ENCODE data around the gene GAS2L3.
"Not testable (repeated sequence)": the region's sequence is repeated elsewhere in the genome, so short reads cannot be mapped to it uniquely, and the experiment has no call there.

Gene GAS2L3

DNA sequence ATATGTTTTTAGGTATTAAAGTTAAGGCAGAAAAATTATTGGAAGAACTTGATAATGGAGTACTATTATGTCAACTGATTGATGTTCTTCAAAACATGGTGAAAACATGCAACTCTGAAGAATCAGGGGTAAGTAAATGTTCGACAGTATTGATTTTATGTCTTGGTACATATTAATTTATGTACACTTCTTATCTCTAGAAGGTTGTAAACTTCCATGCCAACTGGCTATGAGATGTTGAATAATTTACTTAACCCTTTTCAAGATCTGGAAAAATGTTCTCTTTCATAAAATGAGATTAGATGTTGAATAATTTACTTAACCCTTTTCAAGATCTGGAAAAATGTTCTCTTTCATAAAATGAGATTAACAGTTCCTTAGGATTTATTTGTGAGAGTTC lies 28.1 kb downstream of the GAS2L3 start:
- TF ChIP-seq, protein P1, sequence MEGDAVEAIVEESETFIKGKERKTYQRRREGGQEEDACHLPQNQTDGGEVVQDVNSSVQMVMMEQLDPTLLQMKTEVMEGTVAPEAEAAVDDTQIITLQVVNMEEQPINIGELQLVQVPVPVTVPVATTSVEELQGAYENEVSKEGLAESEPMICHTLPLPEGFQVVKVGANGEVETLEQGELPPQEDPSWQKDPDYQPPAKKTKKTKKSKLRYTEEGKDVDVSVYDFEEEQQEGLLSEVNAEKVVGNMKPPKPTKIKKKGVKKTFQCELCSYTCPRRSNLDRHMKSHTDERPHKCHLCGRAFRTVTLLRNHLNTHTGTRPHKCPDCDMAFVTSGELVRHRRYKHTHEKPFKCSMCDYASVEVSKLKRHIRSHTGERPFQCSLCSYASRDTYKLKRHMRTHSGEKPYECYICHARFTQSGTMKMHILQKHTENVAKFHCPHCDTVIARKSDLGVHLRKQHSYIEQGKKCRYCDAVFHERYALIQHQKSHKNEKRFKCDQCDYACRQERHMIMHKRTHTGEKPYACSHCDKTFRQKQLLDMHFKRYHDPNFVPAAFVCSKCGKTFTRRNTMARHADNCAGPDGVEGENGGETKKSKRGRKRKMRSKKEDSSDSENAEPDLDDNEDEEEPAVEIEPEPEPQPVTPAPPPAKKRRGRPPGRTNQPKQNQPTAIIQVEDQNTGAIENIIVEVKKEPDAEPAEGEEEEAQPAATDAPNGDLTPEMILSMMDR (IDR thresholded peaks at IDR 0.05; ENCODE audit: low read depth, low read length) = no peak
- H3K27me3 ChIP-seq (ENCODE audit: insufficient read depth, low read depth, severe bottlenecking) = no peaks in the 10 kb centered on the region
- H3K9me3 ChIP-seq (ENCODE audit: severe bottlenecking) = no peaks in the 10 kb centered on the region
- no peak overlapping the region for H3K27ac ChIP-seq
- H3K4me3 ChIP-seq (ENCODE audit: low read depth, low read length) = no peak overlapping the region
- DNase-seq = no peak
- peaks cover 12% of the 10 kb centered on the region for H3K36me3 ChIP-seq

DNA sequence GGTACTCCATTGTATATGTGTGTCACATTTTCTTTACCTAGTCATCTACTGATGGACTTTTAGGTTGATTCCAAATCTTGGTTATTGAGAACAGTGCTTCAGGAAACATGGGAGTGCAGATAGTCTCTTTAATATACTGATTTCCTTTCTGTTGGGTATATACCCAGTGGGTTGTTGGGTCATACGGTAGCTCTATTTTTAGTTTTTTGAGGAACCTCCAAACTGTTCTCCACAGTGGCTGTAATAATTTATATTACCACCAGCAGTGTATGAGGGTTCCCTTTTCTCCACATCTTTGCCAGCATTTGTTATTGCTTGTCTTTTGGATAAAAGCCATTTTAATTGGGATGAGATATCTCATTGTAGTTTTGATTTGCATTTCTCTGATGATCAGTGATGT lies 29.5 kb downstream of the GAS2L3 start:
- H3K27me3 ChIP-seq (ENCODE audit: insufficient read depth, low read depth, severe bottlenecking); H3K27ac ChIP-seq; H3K9me3 ChIP-seq (ENCODE audit: severe bottlenecking); H3K4me3 ChIP-seq (ENCODE audit: low read depth, low read length); DNase-seq: not testable (repeated sequence)
- peaks cover 12% of the 10 kb centered on the region for H3K36me3 ChIP-seq

DNA sequence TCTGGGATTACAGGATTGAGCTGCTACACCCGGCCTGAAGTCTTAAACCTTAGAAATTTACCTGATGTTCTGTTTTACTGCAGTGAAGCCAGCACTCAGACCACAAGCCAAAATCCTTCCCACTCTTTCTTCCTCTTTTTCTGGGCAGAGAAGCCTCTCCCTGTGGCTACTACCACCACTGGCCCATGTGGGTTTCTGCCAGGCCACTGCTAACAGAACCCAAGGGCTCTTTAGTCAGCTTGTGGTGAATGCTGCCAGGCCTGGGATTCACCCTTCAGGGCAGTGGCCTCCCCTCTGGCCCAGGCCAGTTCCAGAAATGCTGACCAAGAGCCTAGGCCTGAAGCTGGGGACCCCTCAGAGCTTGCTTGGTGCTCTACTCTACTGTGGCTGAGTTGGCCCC lies 35.3 kb downstream of the GAS2L3 start:
- Histone ChIP-seq H3K4me3 (ENCODE audit: low read depth, low read length) (no peak overlapping the region), H3K36me3 (peaks cover 16% of the 10 kb centered on the region), H3K9me3 (ENCODE audit: severe bottlenecking) (no peaks in the 10 kb centered on the region), H3K27me3 (ENCODE audit: insufficient read depth, low read depth, severe bottlenecking) (no peaks in the 10 kb centered on the region), H3K27ac (no peak overlapping the region)
- DNase-seq = no peak
- TF ChIP-seq, protein P1 (IDR thresholded peaks at IDR 0.05; ENCODE audit: low read depth, low read length) = no peak

DNA sequence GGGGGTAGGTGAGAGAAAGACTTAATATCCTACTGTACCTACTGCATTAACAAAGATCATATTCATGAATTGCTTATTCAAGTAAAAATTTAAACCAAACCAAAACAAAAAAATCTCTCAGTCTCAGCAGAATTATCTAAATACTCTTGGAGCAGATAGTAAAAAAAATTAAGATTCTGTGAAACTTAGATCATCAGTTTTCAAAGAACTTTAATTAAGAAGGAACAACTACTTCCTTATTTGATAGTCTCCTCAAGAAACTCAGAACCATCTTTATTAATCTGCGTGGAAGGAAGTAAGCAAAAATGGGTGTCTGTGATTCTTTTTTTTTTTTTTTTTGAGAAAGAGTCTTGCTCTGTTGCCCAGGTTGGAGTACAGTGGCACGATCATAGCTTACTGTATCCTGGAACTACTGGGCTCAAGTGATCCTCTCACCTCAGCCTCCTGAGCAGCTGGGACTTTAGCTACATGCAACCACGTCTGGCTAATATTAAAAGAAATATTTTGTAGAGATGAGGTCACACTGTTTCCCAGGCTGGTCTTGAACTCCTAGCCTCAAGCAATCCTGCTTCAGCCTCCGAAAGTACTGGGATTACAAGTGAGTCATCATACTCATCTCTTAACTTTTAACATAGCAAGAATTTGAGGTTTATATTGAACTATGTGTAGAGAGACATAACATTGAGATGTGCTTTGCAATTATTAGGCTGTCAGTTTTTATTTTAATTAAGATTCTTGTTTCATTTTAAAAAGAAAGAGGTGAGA lies 37.4 kb downstream of the GAS2L3 start:
- DNase-seq = no peak
- no peak overlapping the region for H3K4me3 ChIP-seq (ENCODE audit: low read depth, low read length)
- no peaks in the 10 kb centered on the region for H3K9me3 ChIP-seq (ENCODE audit: severe bottlenecking)
- peaks cover 20% of the 10 kb centered on the region for H3K36me3 ChIP-seq
- TF ChIP-seq, protein P1 (IDR thresholded peaks at IDR 0.05; ENCODE audit: low read depth, low read length) = no peak
- H3K27ac ChIP-seq = no peak overlapping the region
- no peaks in the 10 kb centered on the region for H3K27me3 ChIP-seq (ENCODE audit: insufficient read depth, low read depth, severe bottlenecking)

DNA sequence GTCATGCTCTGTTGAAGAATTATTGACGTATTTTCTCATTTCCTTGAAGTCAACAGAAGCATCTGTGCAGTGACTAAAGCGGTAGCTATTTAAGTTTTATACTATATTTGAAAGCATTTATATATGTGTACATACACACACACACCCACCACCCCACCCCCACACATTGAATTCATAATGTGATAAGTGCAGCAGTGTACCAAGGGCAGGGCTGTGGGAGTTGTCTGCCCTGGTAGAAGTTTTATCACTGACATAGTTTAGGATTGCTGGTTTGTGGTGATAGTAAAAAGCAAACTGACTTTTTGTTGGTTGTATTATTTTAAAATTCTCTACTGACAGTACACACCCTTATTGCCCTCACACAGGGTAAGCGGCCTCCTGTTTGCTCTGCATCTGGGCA lies 39.1 kb downstream of the GAS2L3 start:
- Histone ChIP-seq H3K27ac (no peak overlapping the region), H3K27me3 (ENCODE audit: insufficient read depth, low read depth, severe bottlenecking) (no peaks in the 10 kb centered on the region), H3K9me3 (ENCODE audit: severe bottlenecking) (no peaks in the 10 kb centered on the region), H3K4me3 (ENCODE audit: low read depth, low read length) (no peak overlapping the region), H3K36me3 (peaks cover 20% of the 10 kb centered on the region)
- TF ChIP-seq, protein P1 (IDR thresholded peaks at IDR 0.05; ENCODE audit: low read depth, low read length) = no peak
- DNase-seq = no peak

DNA sequence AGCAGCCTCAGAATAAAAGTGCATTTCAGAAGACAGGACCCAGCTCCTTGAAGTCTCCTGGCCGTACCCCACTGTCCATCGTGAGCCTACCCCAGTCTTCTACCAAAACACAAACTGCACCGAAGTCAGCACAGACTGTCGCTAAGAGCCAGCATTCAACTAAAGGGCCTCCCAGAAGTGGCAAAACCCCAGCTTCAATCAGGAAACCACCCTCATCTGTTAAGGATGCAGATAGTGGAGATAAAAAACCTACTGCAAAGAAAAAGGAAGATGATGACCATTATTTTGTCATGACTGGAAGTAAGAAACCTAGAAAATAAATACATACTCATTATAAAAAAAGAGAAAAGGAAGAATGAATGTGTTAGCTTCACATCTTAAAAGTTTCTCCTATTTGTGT lies 51.1 kb downstream of the GAS2L3 start:
- H3K4me3 ChIP-seq (ENCODE audit: low read depth, low read length) = no peak overlapping the region
- no peaks in the 10 kb centered on the region for H3K9me3 ChIP-seq (ENCODE audit: severe bottlenecking)
- H3K27me3 ChIP-seq (ENCODE audit: insufficient read depth, low read depth, severe bottlenecking) = no peaks in the 10 kb centered on the region
- DNase-seq = no peak
- TF ChIP-seq, protein P1 (IDR thresholded peaks at IDR 0.05; ENCODE audit: low read depth, low read length) = no peak
- no peak overlapping the region for H3K27ac ChIP-seq
- peaks cover 4% of the 10 kb centered on the region; the same call in 1 of the 2 replicates for H3K36me3 ChIP-seq
